ENCODE measurements around the gene GPC5.

DNA sequence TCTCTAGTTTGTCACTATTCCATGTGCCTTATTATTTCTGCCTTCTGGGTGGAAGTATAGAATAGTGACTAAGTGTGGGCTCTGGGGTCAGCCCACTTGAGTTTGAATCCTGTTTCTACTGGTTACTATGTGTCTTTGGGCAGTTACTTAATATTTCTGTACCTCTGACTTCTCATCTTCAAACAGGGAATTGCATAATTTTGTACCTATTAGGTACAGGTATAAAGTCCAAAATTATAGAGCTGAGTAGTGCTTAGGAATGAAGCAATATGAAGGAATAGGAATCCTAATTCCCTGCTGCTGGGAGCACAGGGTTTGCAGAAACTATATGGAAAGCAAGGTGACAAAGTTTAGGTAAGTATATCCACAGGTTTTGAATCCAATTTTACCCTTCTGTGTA lies 564.5 kb downstream of the GPC5 start:
- TF ChIP-seq, protein P1, sequence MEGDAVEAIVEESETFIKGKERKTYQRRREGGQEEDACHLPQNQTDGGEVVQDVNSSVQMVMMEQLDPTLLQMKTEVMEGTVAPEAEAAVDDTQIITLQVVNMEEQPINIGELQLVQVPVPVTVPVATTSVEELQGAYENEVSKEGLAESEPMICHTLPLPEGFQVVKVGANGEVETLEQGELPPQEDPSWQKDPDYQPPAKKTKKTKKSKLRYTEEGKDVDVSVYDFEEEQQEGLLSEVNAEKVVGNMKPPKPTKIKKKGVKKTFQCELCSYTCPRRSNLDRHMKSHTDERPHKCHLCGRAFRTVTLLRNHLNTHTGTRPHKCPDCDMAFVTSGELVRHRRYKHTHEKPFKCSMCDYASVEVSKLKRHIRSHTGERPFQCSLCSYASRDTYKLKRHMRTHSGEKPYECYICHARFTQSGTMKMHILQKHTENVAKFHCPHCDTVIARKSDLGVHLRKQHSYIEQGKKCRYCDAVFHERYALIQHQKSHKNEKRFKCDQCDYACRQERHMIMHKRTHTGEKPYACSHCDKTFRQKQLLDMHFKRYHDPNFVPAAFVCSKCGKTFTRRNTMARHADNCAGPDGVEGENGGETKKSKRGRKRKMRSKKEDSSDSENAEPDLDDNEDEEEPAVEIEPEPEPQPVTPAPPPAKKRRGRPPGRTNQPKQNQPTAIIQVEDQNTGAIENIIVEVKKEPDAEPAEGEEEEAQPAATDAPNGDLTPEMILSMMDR (IDR thresholded peaks at IDR 0.05), result no peak
- TF ChIP-seq POLR2A (IDR thresholded peaks at IDR 0.05), result no peak

All from testis (tissue), 2 donors.